Mesothelial cell of epicardium (in vitro differentiated cells): Measurements from ENCODE around the gene CCDC74B. TPM values are rescaled to one million over a fixed set of nuclear protein-coding genes. Genes with fewer than 3 reads are reported as not detected.
"Not testable (repeated sequence)": the region's sequence is repeated elsewhere in the genome, so short reads cannot be mapped to it uniquely, and the experiment has no call there.

Experiments used
- DNase-seq, 2 experiments: peaks; one replicate each; pipeline ENCODE4 v3.0.0; 2021; ENCODE audit warnings: low spot score in 2 of 2; ENCODE audit not compliant: unreplicated experiment in 2 of 2
- H3K27ac Mint-ChIP-seq: 2 replicates; pipeline ENCODE4 v1.8.0; 2021; ENCODE audit warnings: mixed read lengths
- H3K27me3 Mint-ChIP-seq: 2 replicates; pipeline ENCODE4 v1.8.0; 2021; ENCODE audit warnings: low read depth, mixed read lengths
- H3K36me3 Mint-ChIP-seq: 2 replicates; pipeline ENCODE4 v1.8.0; 2021; ENCODE audit warnings: mixed read lengths
- H3K4me1 Mint-ChIP-seq: 2 replicates; pipeline ENCODE4 v1.8.0; 2021; ENCODE audit warnings: mixed read lengths
- H3K4me3 Mint-ChIP-seq: 2 replicates; pipeline ENCODE4 v1.8.0; 2021; ENCODE audit warnings: mild to moderate bottlenecking, moderate library complexity, mixed read lengths
- H3K9me3 Mint-ChIP-seq: 2 replicates; pipeline ENCODE4 v1.8.0; 2021; ENCODE audit warnings: mixed read lengths
- total RNA-seq: library from RNA; stranded (reverse); gene quantifications from 3 replicates; pipeline ENCODE4 v1.2.1, GENCODE V29; 2021
- TF ChIP-seq, protein P1 (sequence below): fragments of 200-600 bp; sonication (generic); IDR thresholded peaks from one replicate; pipeline ENCODE4 v1.5.0; 2021; ENCODE audit warnings: antibody characterized with exemption; ENCODE audit not compliant: unreplicated experiment

CCDC74B gene
- total RNA-seq, 1 donor from 2014 or later, result 8.9 TPM

GRCh38 chr2:130156624-130157004, 11.7 kb upstream of the CCDC74B start:
- TF ChIP-seq, protein P1, sequence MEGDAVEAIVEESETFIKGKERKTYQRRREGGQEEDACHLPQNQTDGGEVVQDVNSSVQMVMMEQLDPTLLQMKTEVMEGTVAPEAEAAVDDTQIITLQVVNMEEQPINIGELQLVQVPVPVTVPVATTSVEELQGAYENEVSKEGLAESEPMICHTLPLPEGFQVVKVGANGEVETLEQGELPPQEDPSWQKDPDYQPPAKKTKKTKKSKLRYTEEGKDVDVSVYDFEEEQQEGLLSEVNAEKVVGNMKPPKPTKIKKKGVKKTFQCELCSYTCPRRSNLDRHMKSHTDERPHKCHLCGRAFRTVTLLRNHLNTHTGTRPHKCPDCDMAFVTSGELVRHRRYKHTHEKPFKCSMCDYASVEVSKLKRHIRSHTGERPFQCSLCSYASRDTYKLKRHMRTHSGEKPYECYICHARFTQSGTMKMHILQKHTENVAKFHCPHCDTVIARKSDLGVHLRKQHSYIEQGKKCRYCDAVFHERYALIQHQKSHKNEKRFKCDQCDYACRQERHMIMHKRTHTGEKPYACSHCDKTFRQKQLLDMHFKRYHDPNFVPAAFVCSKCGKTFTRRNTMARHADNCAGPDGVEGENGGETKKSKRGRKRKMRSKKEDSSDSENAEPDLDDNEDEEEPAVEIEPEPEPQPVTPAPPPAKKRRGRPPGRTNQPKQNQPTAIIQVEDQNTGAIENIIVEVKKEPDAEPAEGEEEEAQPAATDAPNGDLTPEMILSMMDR, result no peak
- Mint-ChIP-seq H3K4me1 (no peaks in the 10 kb centered on the region), H3K4me3 (no peak overlapping the region), H3K27ac (no peak overlapping the region), H3K27me3 (no peaks in the 10 kb centered on the region), H3K9me3 (no peaks in the 10 kb centered on the region), H3K36me3 (peaks cover 11% of the 10 kb centered on the region)
- no peak for DNase-seq

GRCh38 chr2:130155956-130156623, 11.2 kb upstream of the CCDC74B start:
- H3K27ac Mint-ChIP-seq, H3K4me3 Mint-ChIP-seq, H3K4me1 Mint-ChIP-seq, H3K27me3 Mint-ChIP-seq, H3K9me3 Mint-ChIP-seq: not testable (repeated sequence)
- peak in 1 of 2 experiments; percentile 58 for DNase-seq
- peaks cover 11% of the 10 kb centered on the region for H3K36me3 Mint-ChIP-seq

DNA sequence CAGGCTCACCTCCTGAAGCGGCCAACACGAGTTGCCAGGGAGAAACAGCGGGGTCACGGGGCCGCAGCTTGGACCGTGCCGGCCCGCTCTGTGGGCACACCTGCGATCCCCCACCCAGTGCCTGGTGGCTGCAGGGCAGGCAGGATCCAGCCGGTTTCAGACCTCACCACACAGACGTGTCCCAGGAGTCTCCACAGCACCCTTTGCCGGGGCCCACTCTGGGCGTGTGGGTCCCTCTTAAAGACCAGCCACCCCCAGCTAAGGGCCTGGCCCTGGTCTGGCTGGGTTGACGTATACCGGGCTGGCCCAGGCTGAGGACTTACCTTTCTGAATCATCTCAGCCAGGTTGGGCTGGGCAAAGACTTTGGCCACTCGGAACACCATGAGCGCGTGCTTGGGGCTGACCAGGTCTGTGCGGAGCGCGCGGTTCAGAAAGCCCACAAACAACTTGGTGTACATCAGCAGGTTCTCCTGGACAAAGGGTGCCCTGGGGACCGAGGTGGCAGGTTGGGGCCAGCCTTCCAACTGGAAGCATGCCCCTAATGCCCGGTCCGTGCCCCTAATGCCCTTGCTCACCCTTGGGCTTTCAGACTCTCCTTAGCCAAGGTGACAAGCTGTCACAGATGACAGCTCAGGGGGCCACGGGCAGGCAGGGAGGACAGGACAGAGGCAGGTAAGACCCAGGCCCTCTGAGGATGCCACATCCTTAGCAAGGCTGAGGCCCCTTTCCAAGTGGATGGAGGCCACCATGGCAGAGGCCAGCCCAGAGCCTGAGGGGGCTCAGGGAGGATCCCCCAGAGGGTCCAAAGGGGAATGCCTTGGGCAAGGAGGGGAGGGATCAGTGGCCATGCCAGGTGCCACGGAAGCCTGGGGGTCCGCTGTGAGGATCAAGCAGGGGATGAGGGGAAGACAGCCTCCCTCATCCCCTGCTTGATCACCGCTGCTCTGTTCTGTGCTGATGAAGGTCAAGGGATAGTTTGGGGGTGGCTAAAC, 10.2 kb upstream of the CCDC74B start:
- no peak overlapping the region for H3K27ac Mint-ChIP-seq
- no peaks in the 10 kb centered on the region for H3K27me3 Mint-ChIP-seq
- H3K36me3 Mint-ChIP-seq, result peaks cover 8% of the 10 kb centered on the region
- TF ChIP-seq, protein P1, result no peak
- H3K9me3 Mint-ChIP-seq, result no peaks in the 10 kb centered on the region
- DNase-seq, result no peak
- no peaks in the 10 kb centered on the region for H3K4me1 Mint-ChIP-seq
- H3K4me3 Mint-ChIP-seq, result no peak overlapping the region

GRCh38 chr2:130154423-130154770, 9.5 kb upstream of the CCDC74B start:
- H3K27ac Mint-ChIP-seq, H3K27me3 Mint-ChIP-seq, DNase-seq: not testable (repeated sequence)

GRCh38 chr2:130153721-130154422, 9.0 kb upstream of the CCDC74B start:
- not testable (repeated sequence) for H3K36me3 Mint-ChIP-seq, H3K4me1 Mint-ChIP-seq, H3K27ac Mint-ChIP-seq, H3K27me3 Mint-ChIP-seq, H3K9me3 Mint-ChIP-seq, DNase-seq, H3K4me3 Mint-ChIP-seq

More at GRCh38 chr2:130154423-130154770, 9.5 kb upstream of the CCDC74B start:
- H3K9me3 Mint-ChIP-seq, H3K4me1 Mint-ChIP-seq, H3K36me3 Mint-ChIP-seq, H3K4me3 Mint-ChIP-seq: not testable (repeated sequence)

DNA sequence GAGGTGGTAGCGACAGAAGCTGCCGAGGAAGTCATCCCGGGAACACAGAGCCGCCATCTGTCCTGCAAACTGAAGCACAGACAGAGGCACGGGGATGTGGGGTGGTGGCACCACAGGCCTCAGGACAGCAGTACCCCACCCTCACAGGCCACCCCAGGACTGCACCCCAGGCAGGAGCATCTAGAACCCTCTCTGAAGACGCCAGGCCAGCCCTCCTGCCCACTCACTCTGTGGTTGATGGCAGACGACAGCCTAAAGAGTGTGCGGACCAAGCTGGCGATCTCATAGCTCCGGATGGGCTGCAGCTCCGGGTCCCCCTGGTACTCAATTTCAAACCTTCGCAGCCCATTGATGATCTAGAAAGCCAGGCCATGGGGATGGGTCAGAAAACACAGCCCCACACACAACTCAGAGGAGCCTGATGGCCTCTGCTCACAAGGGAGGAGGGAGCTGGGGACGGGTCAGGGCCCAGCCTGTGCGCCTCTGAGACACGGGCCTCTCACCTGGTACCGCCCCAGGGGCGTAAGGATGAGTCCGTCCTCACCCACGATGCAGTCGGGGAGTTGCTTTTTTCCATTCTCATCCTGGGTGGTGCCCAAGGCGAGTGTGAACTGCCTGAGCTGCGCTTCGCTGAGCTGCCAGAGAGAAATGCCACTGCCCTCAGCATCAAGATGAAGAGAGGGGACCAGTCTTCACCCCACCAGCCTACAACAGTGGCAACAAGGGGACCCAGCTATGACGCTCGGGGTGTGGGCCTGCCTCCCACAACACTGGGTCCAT, 8.1 kb upstream of the CCDC74B start:
- no peak for DNase-seq
- Mint-ChIP-seq H3K4me3 (no peak overlapping the region), H3K27me3 (no peaks in the 10 kb centered on the region), H3K9me3 (no peaks in the 10 kb centered on the region), H3K4me1 (no peaks in the 10 kb centered on the region), H3K36me3 (peaks cover 7% of the 10 kb centered on the region), H3K27ac (no peak overlapping the region)
- TF ChIP-seq, protein P1, result no peak

DNA sequence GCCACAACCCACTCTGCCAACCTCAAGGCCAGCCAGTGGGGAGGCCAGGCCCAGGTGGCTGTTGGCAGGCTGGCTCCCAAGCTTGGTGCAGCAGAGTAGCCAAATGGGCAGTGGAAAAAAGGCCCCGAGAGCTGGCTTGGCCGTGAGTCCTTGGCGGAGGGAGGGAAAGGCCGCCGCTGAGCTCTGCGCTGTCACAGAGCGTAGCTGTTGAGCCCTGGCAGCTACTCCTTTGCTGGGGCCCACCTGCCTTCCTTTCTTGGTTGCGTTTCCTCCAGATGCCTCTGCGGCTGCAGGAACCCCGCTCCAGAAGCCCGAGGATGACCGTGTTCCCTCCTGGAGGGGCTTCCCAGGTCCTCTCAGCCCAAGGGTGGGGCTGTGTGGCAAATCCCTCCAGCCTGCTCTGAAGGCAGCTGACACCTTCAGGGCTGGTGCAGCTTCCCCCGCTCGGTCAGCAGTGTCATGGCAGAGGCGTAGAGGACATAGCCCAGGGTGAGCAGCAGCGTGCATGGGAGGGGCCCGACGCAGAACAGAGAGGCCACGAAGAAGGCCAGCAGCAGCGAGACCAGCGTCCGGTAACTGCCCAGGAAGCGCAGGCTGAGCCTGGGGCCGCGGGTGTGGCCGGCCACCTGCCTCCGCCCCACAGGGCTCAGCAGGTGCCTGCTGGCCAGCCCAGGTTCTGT, 7.4 kb upstream of the CCDC74B start:
- not testable (repeated sequence) for H3K36me3 Mint-ChIP-seq, H3K4me3 Mint-ChIP-seq, H3K9me3 Mint-ChIP-seq, H3K27ac Mint-ChIP-seq, H3K4me1 Mint-ChIP-seq, H3K27me3 Mint-ChIP-seq, DNase-seq

DNA sequence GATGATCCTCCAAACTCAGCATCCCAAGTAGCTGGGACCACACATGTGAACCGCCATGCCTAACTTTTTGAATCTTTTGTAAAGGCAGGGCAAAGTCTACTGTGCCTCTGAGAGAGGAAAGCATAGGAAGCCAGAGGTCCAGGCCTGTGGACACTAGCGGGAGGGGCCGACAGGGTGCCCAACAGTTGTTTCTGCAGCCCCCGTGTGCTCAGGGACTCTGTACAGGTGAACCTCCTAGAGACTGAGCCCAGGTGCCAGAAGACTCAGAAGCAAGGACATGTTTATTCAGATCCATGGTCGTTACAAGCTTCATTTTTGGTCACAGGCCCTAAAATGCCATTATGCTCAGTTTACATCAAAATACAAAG, 6.2 kb upstream of the CCDC74B start:
- not testable (repeated sequence) for H3K9me3 Mint-ChIP-seq, H3K4me3 Mint-ChIP-seq, DNase-seq, H3K27me3 Mint-ChIP-seq, H3K27ac Mint-ChIP-seq, H3K4me1 Mint-ChIP-seq, H3K36me3 Mint-ChIP-seq
